DMS 273 (cell line): Measurements from ENCODE around the gene STEAP2.
A peak's percentile ranks its signal among the peaks of the same experiment; 100 is the strongest.
"Not testable (repeated sequence)": the region's sequence is repeated elsewhere in the genome, so short reads cannot be mapped to it uniquely, and the experiment has no call there.

Experiments used
- DNase-seq: peaks from one replicate; lab custom pipeline; 2025; ENCODE audit not compliant: unreplicated experiment; lab: John Stamatoyannopoulos, UW

STEAP2 gene

GRCh38 chr7:90232430-90232829, 20.9 kb downstream of the STEAP2 start:
- DNase-seq: no peak

GRCh38 chr7:90233569-90233968, 22.0 kb downstream of the STEAP2 start:
- no peak for DNase-seq

GRCh38 chr7:90236721-90237289, 25.3 kb downstream of the STEAP2 start:
- peak; percentile 25 for DNase-seq

GRCh38 chr7:90238022-90238421, 26.5 kb downstream of the STEAP2 start:
- DNase-seq: no peak

GRCh38 chr7:90238583-90238982, 27.0 kb downstream of the STEAP2 start:
- no peak for DNase-seq

GRCh38 chr7:90239050-90239449, 27.5 kb downstream of the STEAP2 start:
- no peak for DNase-seq

GRCh38 chr7:90239625-90240228, 28.2 kb downstream of the STEAP2 start:
- no peak for DNase-seq

GRCh38 chr7:90242369-90243168, 31.0 kb downstream of the STEAP2 start:
- no peak for DNase-seq

GRCh38 chr7:90243556-90243955, 32.0 kb downstream of the STEAP2 start:
- no peak for DNase-seq

- DNase-seq: no peak
Observed at GRCh38 chr7:90244565-90244908, 33.0 kb downstream of the STEAP2 start.

- peak; percentile 96 for DNase-seq
Observed at GRCh38 chr7:90244909-90245851, 33.6 kb downstream of the STEAP2 start, which contains the start of gene CFAP69. TSS of gene CFAP69 (plus strand) at chr7:90245174. CDS start at chr7:90245425, 251 bp downstream.

- DNase-seq: no peak
Observed at GRCh38 chr7:90246171-90246570, 34.6 kb downstream of the STEAP2 start.

- no peak for DNase-seq
Observed at GRCh38 chr7:90248706-90249105, 37.2 kb downstream of the STEAP2 start.

- no peak for DNase-seq
Observed at GRCh38 chr7:90250601-90251303, 39.2 kb downstream of the STEAP2 start.

- no peak for DNase-seq
Observed at GRCh38 chr7:90251304-90251635, 39.7 kb downstream of the STEAP2 start.

- not testable (repeated sequence) for DNase-seq
Observed at GRCh38 chr7:90256011-90256410, 44.5 kb downstream of the STEAP2 start.

GRCh38 chr7:90256778-90257177, 45.2 kb downstream of the STEAP2 start:
- no peak for DNase-seq

GRCh38 chr7:90261441-90261840, 49.9 kb downstream of the STEAP2 start:
- no peak for DNase-seq

- DNase-seq: peak; percentile 64
Observed at GRCh38 chr7:90262438-90262837, 50.9 kb downstream of the STEAP2 start.

- no peak for DNase-seq
Observed at GRCh38 chr7:90266808-90267207, 55.3 kb downstream of the STEAP2 start.
